Fibroblast of villous mesenchyme (primary cell): ENCODE measurements around the gene MOB3C. TPM values are rescaled to one million over a fixed set of nuclear protein-coding genes. Genes with fewer than 3 reads are reported as not detected.

Experiments
- DNase-seq: peaks from one replicate; pipeline ENCODE4 v3.0.0-alpha.2; 2010; ENCODE audit warnings: low read depth
- H3K4me3 ChIP-seq: 2 replicates; pipeline ENCODE4 v1.5.1; 2011; ENCODE audit warnings: low read depth, mild to moderate bottlenecking, low read length
- CTCF ChIP-seq: IDR thresholded peaks from 2 replicates; pipeline ENCODE4 v1.5.1; 2012; ENCODE audit warnings: low read depth, mild to moderate bottlenecking, low read length; ENCODE audit not compliant: insufficient read depth
- total RNA-seq: library from RNA; depleted of rRNA; stranded (reverse); fragments of >200 nt; gene quantifications from 2 replicates; pipeline ENCODE4 v1.2.3, GENCODE V29; 2012

MOB3C gene
- total RNA-seq, 1 donor: 8.6 TPM

- H3K4me3 ChIP-seq: no peak overlapping the region
- peak; percentile 53 for DNase-seq
- no peak for TF ChIP-seq CTCF
Measured at GRCh38 chr1:46621930-46622329, 5.3 kb upstream of the MOB3C start.

GRCh38 chr1:46619656-46620258 is 3.1 kb upstream of the MOB3C start:
- DNase-seq: no peak
- no peak for TF ChIP-seq CTCF

GRCh38 chr1:46618754-46619415 is 2.3 kb upstream of the MOB3C start:
- DNase-seq: no peak
- no peak overlapping the region for H3K4me3 ChIP-seq
- no peak for TF ChIP-seq CTCF

More at GRCh38 chr1:46619656-46620258, 3.1 kb upstream of the MOB3C start:
- H3K4me3 ChIP-seq: no peak overlapping the region

GRCh38 chr1:46617833-46618232 is 1.2 kb upstream of the MOB3C start:
- no peak overlapping the region for H3K4me3 ChIP-seq
- TF ChIP-seq CTCF: no peak
- no peak for DNase-seq

GRCh38 chr1:46617108-46617800 is 643 bp upstream of the MOB3C start:
- DNase-seq: no peak
- peak overlapping the region; percentile 75 for H3K4me3 ChIP-seq
- TF ChIP-seq CTCF: no peak

- peak overlapping the region; percentile 75 for H3K4me3 ChIP-seq
- TF ChIP-seq CTCF: no peak
- DNase-seq: no peak
Measured at GRCh38 chr1:46615735-46616134, 876 bp downstream of the MOB3C start.
